Measurements from ENCODE around the gene ABHD5. TPM values are rescaled to one million over a fixed set of nuclear protein-coding genes. Genes with fewer than 3 reads are reported as not detected.

Gene ABHD5
- total and polyA plus RNA-seq, 12 donors: 6.5 to 40.1 (median 28.0) TPM

GRCh38 chr3:43776101-43776500 is 85.4 kb downstream of the ABHD5 start:
- Histone ChIP-seq H3K27ac (no peak overlapping the region), H3K4me3 (no peak overlapping the region), H3K4me1 (peaks cover 1 to 17% (median 5%) of the 10 kb centered on the region in 9 donors), H3K27me3 (no peaks in the 10 kb centered on the region), H3K9me3 (no peaks in the 10 kb centered on the region), H3K36me3 (no peaks in the 10 kb centered on the region)
- ATAC-seq (no peak), DNase-seq (no peak)
- TF ChIP-seq CTCF (IDR thresholded peaks at IDR 0.05): no peak
- intact Hi-C loops (cut with DNase I): loop anchor here in 2 of 10 donors (10.0 kb wide), 2 partner anchors 231 to 419 kb away; no protein-coding TSS in a partner anchor
- 88 to 93% methylated on average over 3 of the region's 3 CpGs for WGBS, 2 donors

- intact Hi-C loops (cut with DNase I): loop anchor here in 2 of 10 donors (10.0 kb wide), 2 partner anchors 235 to 415 kb away; no protein-coding TSS in a partner anchor
- no peaks in the 10 kb centered on the region for H3K36me3 ChIP-seq
- DNase-seq: no peak
- H3K27ac ChIP-seq: no peak overlapping the region
- no peaks in the 10 kb centered on the region for H3K27me3 ChIP-seq
- 66 to 70% methylated on average over 3 of the region's 3 CpGs for WGBS, 2 donors
- H3K9me3 ChIP-seq: no peaks in the 10 kb centered on the region
- no peak for ATAC-seq
- no peak for TF ChIP-seq CTCF (IDR thresholded peaks at IDR 0.05)
- no peaks in the 10 kb centered on the region for H3K4me1 ChIP-seq
- H3K4me3 ChIP-seq: no peak overlapping the region
Observed at GRCh38 chr3:43779850-43780249, 89.1 kb downstream of the ABHD5 start.

- no peak for ATAC-seq
Observed at GRCh38 chr3:43782541-43782940, 91.8 kb downstream of the ABHD5 start.

More at GRCh38 chr3:43782541-43782940, 91.8 kb downstream of the ABHD5 start:
- TF ChIP-seq CTCF (IDR thresholded peaks at IDR 0.05): no peak
- H3K4me1 ChIP-seq: no peaks in the 10 kb centered on the region
- H3K27me3 ChIP-seq: peaks cover 0 to 14% (median 0%) of the 10 kb centered on the region in 7 donors
- no peaks in the 10 kb centered on the region for H3K9me3 ChIP-seq
- intact Hi-C loops (cut with DNase I): no loop called here
- no peak overlapping the region for H3K27ac ChIP-seq
- 61 to 67% methylated on average over 2 of the region's 2 CpGs for WGBS, 2 donors
- H3K4me3 ChIP-seq: no peak overlapping the region
- DNase-seq: no peak
- H3K36me3 ChIP-seq: no peaks in the 10 kb centered on the region

Other genes with a start within 250 kb of the ABHD5 start
- gene ANO10, start 68.9 kb upstream of the ABHD5 start, total RNA-seq: 10 to 100 TPM in 9 of 10 donors, 1 to 10 TPM in 1; 7.1 to 24.2 (median 13.3) TPM
- 10 to 100 TPM in 1 of 2 donors, 1 to 10 TPM in 1; 8.9 to 20.9 TPM for gene ANO10, start 68.9 kb upstream of the ABHD5 start, polyA plus RNA-seq